Transverse colon (tissue), 4 donors: ENCODE data around the gene DACT2.

ENCODE experiments used
- CTCF ChIP-seq, 5 experiments: fragments of 200-600 bp in 3 of 5; fragments of 450-650 bp in 2 of 5; sonication (generic) in 3 of 5; IDR thresholded peaks; 1 replicate in 2 of 5; 2 replicates in 3 of 5; pipeline ENCODE4 v1.5.1; 2016 to 2017; ENCODE audit warnings: antibody characterized with exemption in 5 of 5, inconsistent platforms in 3 of 5, mild to moderate bottlenecking in 2 of 5, moderate library complexity in 1 of 5
- POLR2A ChIP-seq: fragments of 450-650 bp; IDR thresholded peaks from one replicate; pipeline ENCODE4 v1.6.1; 2016; ENCODE audit warnings: antibody characterized with exemption, mild to moderate bottlenecking, moderate library complexity
- POLR2AphosphoS5 ChIP-seq, 3 donors: sonication (generic); formaldehyde crosslinking; IDR thresholded peaks; one replicate each; pipeline ENCODE4 v1.6.1; 2016; ENCODE audit warnings: antibody characterized with exemption in 3 of 3

- no peak for TF ChIP-seq POLR2A
- no peak for TF ChIP-seq CTCF (IDR thresholded peaks at IDR 0.05)
- no peak for TF ChIP-seq POLR2AphosphoS5 (IDR thresholded peaks at IDR 0.05)
These were observed 23.9 kb upstream of the DACT2 start for GRCh38 chr6:168343239-168344150.
